ENCODE data around the gene PIP. TPM values are rescaled to one million over a fixed set of nuclear protein-coding genes. Genes with fewer than 3 reads are reported as not detected.

The PIP gene
- total RNA-seq, 4 donors from 2014 or later: 6.8 TPM; not detected in 3

GRCh38 chr7:143181349-143181748 is 49.5 kb downstream of the PIP start:
- ATAC-seq: no peak
- TF ChIP-seq, protein P1, sequence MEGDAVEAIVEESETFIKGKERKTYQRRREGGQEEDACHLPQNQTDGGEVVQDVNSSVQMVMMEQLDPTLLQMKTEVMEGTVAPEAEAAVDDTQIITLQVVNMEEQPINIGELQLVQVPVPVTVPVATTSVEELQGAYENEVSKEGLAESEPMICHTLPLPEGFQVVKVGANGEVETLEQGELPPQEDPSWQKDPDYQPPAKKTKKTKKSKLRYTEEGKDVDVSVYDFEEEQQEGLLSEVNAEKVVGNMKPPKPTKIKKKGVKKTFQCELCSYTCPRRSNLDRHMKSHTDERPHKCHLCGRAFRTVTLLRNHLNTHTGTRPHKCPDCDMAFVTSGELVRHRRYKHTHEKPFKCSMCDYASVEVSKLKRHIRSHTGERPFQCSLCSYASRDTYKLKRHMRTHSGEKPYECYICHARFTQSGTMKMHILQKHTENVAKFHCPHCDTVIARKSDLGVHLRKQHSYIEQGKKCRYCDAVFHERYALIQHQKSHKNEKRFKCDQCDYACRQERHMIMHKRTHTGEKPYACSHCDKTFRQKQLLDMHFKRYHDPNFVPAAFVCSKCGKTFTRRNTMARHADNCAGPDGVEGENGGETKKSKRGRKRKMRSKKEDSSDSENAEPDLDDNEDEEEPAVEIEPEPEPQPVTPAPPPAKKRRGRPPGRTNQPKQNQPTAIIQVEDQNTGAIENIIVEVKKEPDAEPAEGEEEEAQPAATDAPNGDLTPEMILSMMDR (IDR thresholded peaks at IDR 0.05): no peak
- TF ChIP-seq POLR2AphosphoS5 (IDR thresholded peaks at IDR 0.05) (no peak), EP300 (IDR thresholded peaks at IDR 0.05) (no peak), POLR2A (IDR thresholded peaks at IDR 0.05) (no peak)
- Histone ChIP-seq H3K9me3 (peaks cover 0 to 24% (median 3%) of the 10 kb centered on the region in 3 donors), H3K4me3 (no peak overlapping the region), H3K36me3 (no peaks in the 10 kb centered on the region), H3K27me3 (no peaks in the 10 kb centered on the region), H3K27ac (no peak overlapping the region), H3K4me1 (no peaks in the 10 kb centered on the region)
- WGBS, 2 donors (ENCODE audit: low coverage in 1 of 2): 81 to 100% methylated on average over 2 of the region's 2 CpGs

GRCh38 chr7:143183024-143183423 is 51.1 kb downstream of the PIP start, which contains the start of gene TAS2R39:
Gene TAS2R39, plus strand, starts transcription at chr7:143183419. Its CDS starts 0 bp downstream, at chr7:143183419.
- WGBS, 2 donors (ENCODE audit: low coverage in 1 of 2): 88% methylated on average over 3 of the region's 3 CpGs

DNA sequence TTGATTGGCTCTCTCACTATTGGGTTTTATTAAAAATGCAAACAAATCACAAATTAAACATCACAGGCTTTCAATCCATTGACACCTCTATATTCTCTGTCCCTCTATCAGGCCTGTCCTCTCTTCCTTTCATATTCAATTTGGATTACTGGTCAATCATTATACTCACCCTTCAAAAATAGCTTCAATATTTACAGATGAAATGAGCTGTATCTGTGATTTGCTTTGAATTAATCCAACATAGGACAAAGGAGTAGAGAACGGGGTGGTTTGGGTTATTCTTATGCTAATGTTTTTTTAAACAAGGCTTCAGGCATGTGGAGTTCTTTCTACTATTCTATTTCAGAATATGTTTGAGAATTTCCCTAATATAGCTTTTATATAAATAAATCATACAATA is 53.7 kb downstream of the PIP start:
- H3K36me3 ChIP-seq: no peaks in the 10 kb centered on the region
- H3K4me1 ChIP-seq: no peaks in the 10 kb centered on the region
- TF ChIP-seq POLR2A (IDR thresholded peaks at IDR 0.05) (no peak), EP300 (IDR thresholded peaks at IDR 0.05) (no peak), POLR2AphosphoS5 (IDR thresholded peaks at IDR 0.05) (no peak)
- TF ChIP-seq, protein P1 (IDR thresholded peaks at IDR 0.05): no peak
- no peaks in the 10 kb centered on the region for H3K27me3 ChIP-seq
- 25 to 35% methylated on average over 1 of the region's 1 CpG for WGBS, 2 donors (ENCODE audit: low coverage in 1 of 2)
- no peak overlapping the region for H3K27ac ChIP-seq
- H3K9me3 ChIP-seq: no peaks in the 10 kb centered on the region
- no peak overlapping the region for H3K4me3 ChIP-seq
- no peak for ATAC-seq

More at GRCh38 chr7:143183024-143183423, 51.1 kb downstream of the PIP start, which contains the start of gene TAS2R39:
- H3K9me3 ChIP-seq: peaks cover 0 to 14% (median 0%) of the 10 kb centered on the region in 3 donors
- TF ChIP-seq POLR2A (IDR thresholded peaks at IDR 0.05) (no peak), POLR2AphosphoS5 (IDR thresholded peaks at IDR 0.05) (no peak), EP300 (IDR thresholded peaks at IDR 0.05) (no peak)
- TF ChIP-seq, protein P1 (IDR thresholded peaks at IDR 0.05): no peak
- no peak for ATAC-seq
- H3K4me3 ChIP-seq: no peak within 1 kb of the TSS
- H3K36me3 ChIP-seq: no peaks in the 10 kb centered on the region
- H3K27ac ChIP-seq: no peak within 1 kb of the TSS
- no peaks in the 10 kb centered on the region for H3K4me1 ChIP-seq
- H3K27me3 ChIP-seq: no peaks in the 10 kb centered on the region

GRCh38 chr7:143188994-143189393 is 57.1 kb downstream of the PIP start:
- no peak for ATAC-seq
- no peaks in the 10 kb centered on the region for H3K36me3 ChIP-seq
- H3K27ac ChIP-seq: no peak overlapping the region
- TF ChIP-seq POLR2AphosphoS5 (IDR thresholded peaks at IDR 0.05) (no peak), POLR2A (IDR thresholded peaks at IDR 0.05) (no peak), EP300 (IDR thresholded peaks at IDR 0.05) (no peak)
- TF ChIP-seq, protein P1 (IDR thresholded peaks at IDR 0.05): no peak
- WGBS, 2 donors (ENCODE audit: low coverage in 1 of 2): 36 to 56% methylated on average over 2 to 3 of the region's 6 CpGs
- no peak overlapping the region for H3K4me3 ChIP-seq
- no peaks in the 10 kb centered on the region for H3K9me3 ChIP-seq
- H3K27me3 ChIP-seq: no peaks in the 10 kb centered on the region
- H3K4me1 ChIP-seq: no peaks in the 10 kb centered on the region

Other genes starting within 250 kb of the PIP start
- gene TRPV6, start 246.3 kb upstream of the PIP start, total RNA-seq: under 1 TPM in 1 of 4 donors, not detected in 3; 0.16 TPM
- gene TRPV5, start 198.3 kb upstream of the PIP start, total RNA-seq: under 1 TPM in 1 of 4 donors, not detected in 3; 0.31 TPM
- gene LLCFC1, start 192.6 kb upstream of the PIP start, total RNA-seq: not detected
- not detected for gene KEL, start 169.7 kb upstream of the PIP start, total RNA-seq
- not detected for gene OR9A2, start 104.9 kb upstream of the PIP start, total RNA-seq
- not detected for gene OR6V1, start 79.7 kb upstream of the PIP start, total RNA-seq
- gene TAS2R39, start 51.3 kb downstream of the PIP start, total RNA-seq: not detected
- not detected for gene TAS2R40, start 90.0 kb downstream of the PIP start, total RNA-seq
- gene GSTK1, start 131.4 kb downstream of the PIP start, total RNA-seq: 100 to 1,000 TPM in 3 of 4 donors, 10 to 100 TPM in 1; 98.1 to 128 (median 120) TPM
- gene TMEM139, start 152.9 kb downstream of the PIP start, total RNA-seq: 1 to 10 TPM in 1 of 4 donors, under 1 TPM in 2, not detected in 1; 0.40 to 1.4 (median 0.49) TPM
- gene CASP2, start 156.3 kb downstream of the PIP start, total RNA-seq: 10 to 100 TPM; 10.1 to 14.5 (median 13.6) TPM
- gene CLCN1, start 184.0 kb downstream of the PIP start, total RNA-seq: not detected
- gene FAM131B, start 230.6 kb downstream of the PIP start, total RNA-seq: 1 to 10 TPM in 2 of 4 donors, under 1 TPM in 2; 0.31 to 2.4 (median 1.2) TPM
- gene ZYX, start 249.3 kb downstream of the PIP start, total RNA-seq: 100 to 1,000 TPM; 111 to 389 (median 146) TPM

All from gastroesophageal sphincter (tissue), 4 donors.